GM23338 (cell line): ENCODE measurements around the gene NRP2. TPM values are rescaled to one million over a fixed set of nuclear protein-coding genes. Genes with fewer than 3 reads are reported as not detected.

ENCODE experiments used
- ATAC-seq: fragments of 200-7000 bp; cut with Tn5 transposase; 3 replicates; pipeline ENCODE4 v1.9.1; 2020
- DNase-seq: peaks from one replicate; pipeline ENCODE4 v3.0.0-alpha.2; 2015; ENCODE audit warnings: low spot score
- H2AFZ ChIP-seq: fragments of 200-600 bp; sonication (generic); 2 replicates; pipeline ENCODE4 v1.8.0; 2016; ENCODE audit warnings: antibody characterized with exemption, mild to moderate bottlenecking, moderate library complexity
- H3F3A ChIP-seq: fragments of 200-600 bp; sonication (generic); replicated peaks from 2 replicates; pipeline ENCODE4 v1.8.0; 2017; ENCODE audit warnings: antibody characterized with exemption, mixed run types, low read depth
- H3K27ac ChIP-seq: fragments of 200-600 bp; sonication (generic); 2 replicates; pipeline ENCODE4 v1.6.1; 2016; ENCODE audit warnings: low read depth
- H3K27me3 ChIP-seq: fragments of 200-600 bp; sonication (generic); 2 replicates; pipeline ENCODE4 v1.8.0; 2016; ENCODE audit warnings: mild to moderate bottlenecking, mixed run types, moderate library complexity; ENCODE audit not compliant: insufficient read depth
- H3K36me3 ChIP-seq: fragments of 200-600 bp; sonication (generic); 2 replicates; pipeline ENCODE4 v1.8.0; 2016; ENCODE audit warnings: mild to moderate bottlenecking; ENCODE audit not compliant: insufficient read depth
- H3K4me1 ChIP-seq: fragments of 200-600 bp; sonication (generic); 2 replicates; pipeline ENCODE4 v1.8.0; 2016; ENCODE audit warnings: mild to moderate bottlenecking, moderate library complexity; ENCODE audit not compliant: insufficient read depth
- H3K4me2 ChIP-seq: fragments of 200-600 bp; sonication (generic); 2 replicates; pipeline ENCODE4 v1.7.1; 2017; ENCODE audit warnings: mixed run types
- H3K4me3 ChIP-seq: fragments of 200-600 bp; sonication (generic); 2 replicates; pipeline ENCODE4 v1.6.1; 2016; ENCODE audit warnings: mixed run types
- H3K79me2 ChIP-seq: fragments of 200-600 bp; sonication (generic); replicated peaks from 2 replicates; pipeline ENCODE4 v1.8.0; 2017; ENCODE audit warnings: mild to moderate bottlenecking; ENCODE audit not compliant: insufficient read depth
- H3K9me2 ChIP-seq: fragments of 200-600 bp; sonication (generic); 2 replicates; pipeline ENCODE4 v1.8.0; 2017; ENCODE audit not compliant: insufficient read depth
- H4K20me1 ChIP-seq: fragments of 200-600 bp; sonication (generic); replicated peaks from 2 replicates; pipeline ENCODE4 v1.8.0; 2017; ENCODE audit warnings: mild to moderate bottlenecking; ENCODE audit not compliant: insufficient read depth
- H3K27ac Mint-ChIP-seq: 2 replicates; pipeline ENCODE4 v1.8.0; 2020; ENCODE audit warnings: inconsistent platforms, mild to moderate bottlenecking, moderate library complexity, mixed read lengths
- H3K27me3 Mint-ChIP-seq: 3 replicates; pipeline ENCODE4 v1.8.0; 2022; ENCODE audit warnings: low read depth, mild to moderate bottlenecking, moderate library complexity, mixed read lengths, inconsistent platforms; ENCODE audit not compliant: insufficient read depth, poor library complexity
- H3K36me3 Mint-ChIP-seq: 3 replicates; pipeline ENCODE4 v1.8.0; 2021; ENCODE audit warnings: low read depth, mild to moderate bottlenecking, inconsistent platforms, moderate library complexity, mixed read lengths
- H3K4me1 Mint-ChIP-seq: 3 replicates; pipeline ENCODE4 v1.8.0; 2020; ENCODE audit warnings: mild to moderate bottlenecking, inconsistent platforms, mixed read lengths
- H3K4me3 Mint-ChIP-seq: 3 replicates; pipeline ENCODE4 v1.8.0; 2021; ENCODE audit warnings: moderate library complexity, mild to moderate bottlenecking, inconsistent platforms, mixed read lengths
- H3K9me3 Mint-ChIP-seq: 3 replicates; pipeline ENCODE4 v1.8.0; 2020; ENCODE audit warnings: moderate library complexity, mild to moderate bottlenecking, inconsistent platforms, mixed read lengths
- CREB1 ChIP-seq: fragments of 250-450 bp; sonication (Bioruptor Pico); IDR thresholded peaks from 2 replicates; pipeline ENCODE4 v1.5.0; 2020; ENCODE audit warnings: low read depth, mild to moderate bottlenecking, moderate library complexity
- EZH2 ChIP-seq: fragments of 200-600 bp; sonication (generic); IDR thresholded peaks from one replicate; pipeline ENCODE4 v1.8.0; 2017; ENCODE audit warnings: antibody characterized with exemption, mild to moderate bottlenecking, low read depth; ENCODE audit not compliant: unreplicated experiment
- EZH2phosphoT487 ChIP-seq: fragments of 200-600 bp; sonication (generic); IDR thresholded peaks from one replicate; pipeline ENCODE4 v1.8.1; 2018; ENCODE audit warnings: antibody characterized with exemption; ENCODE audit not compliant: unreplicated experiment
- JUNB ChIP-seq: IDR thresholded peaks from one replicate; pipeline ENCODE4 v1.6.1; 2016; ENCODE audit warnings: antibody characterized with exemption; ENCODE audit not compliant: unreplicated experiment
- NANOG ChIP-seq: IDR thresholded peaks from 2 replicates; pipeline ENCODE4 v1.6.1; 2016; ENCODE audit warnings: antibody characterized with exemption, borderline replicate concordance
- POLR2AphosphoS5 ChIP-seq: IDR thresholded peaks from 2 replicates; pipeline ENCODE4 v1.6.1; 2016; ENCODE audit warnings: antibody characterized with exemption, low read depth
- REST ChIP-seq: IDR thresholded peaks from one replicate; pipeline ENCODE4 v1.6.1; 2018; ENCODE audit warnings: antibody characterized with exemption; ENCODE audit not compliant: unreplicated experiment
- STAT1 ChIP-seq: IDR thresholded peaks from one replicate; pipeline ENCODE4 v1.6.1; 2016; ENCODE audit warnings: antibody characterized with exemption; ENCODE audit not compliant: unreplicated experiment
- ZNF114 ChIP-seq: fragments of 250-450 bp; sonication (Bioruptor Pico); IDR thresholded peaks from 2 replicates; pipeline ENCODE4 v1.5.0; 2020; ENCODE audit warnings: mild to moderate bottlenecking, moderate library complexity
- ZNF331 ChIP-seq: fragments of 250-450 bp; sonication (Bioruptor Pico); IDR thresholded peaks from 2 replicates; pipeline ENCODE4 v1.5.0; 2020; ENCODE audit warnings: low read depth, mild to moderate bottlenecking, moderate library complexity
- ZNF462 ChIP-seq: fragments of 250-450 bp; sonication (Bioruptor Pico); IDR thresholded peaks from 2 replicates; pipeline ENCODE4 v1.5.0; 2020; ENCODE audit warnings: mild to moderate bottlenecking, moderate library complexity
- polyA plus RNA-seq: library from polyadenylated mRNA; unstranded; fragments of >200 nt; fragmentation: Nextera tagmentation; extraction: Ambion mirVana; gene quantifications from 2 replicates; pipeline ENCODE4 v1.2.1, GENCODE V29; 2016
- total RNA-seq: library from RNA; depleted of rRNA; stranded (reverse); fragments of >200 nt; shearing (Covaris generic); gene quantifications from 2 replicates; pipeline ENCODE4 v1.2.3, GENCODE V29; 2014
- TF ChIP-seq, protein P1 (sequence below): IDR thresholded peaks from 2 replicates; pipeline ENCODE4 v1.6.1; 2016; ENCODE audit warnings: antibody characterized with exemption
- TF ChIP-seq, protein P2 (sequence below), 2 experiments: fragments of 200-600 bp in 1 of 2; sonication (generic) in 1 of 2; conservative IDR thresholded peaks; 2 replicates each; pipeline versions ENCODE4 v1.5.1 to v1.6.1; 2016 to 2017; ENCODE audit warnings: antibody characterized with exemption in 2 of 2, low read depth in 2 of 2, mild to moderate bottlenecking in 2 of 2, moderate library complexity in 1 of 2

NRP2 gene
- total and polyA plus RNA-seq, 2 experiments from 2014 or later = 18.4 to 22.0 TPM

GRCh38 chr2:205771666-205772065, 89.4 kb downstream of the NRP2 start:
- Mint-ChIP-seq H3K36me3 (peaks cover 2% of the 10 kb centered on the region; the same call in 2 of the 3 replicates), H3K27me3 (peaks cover 13% of the 10 kb centered on the region), H3K4me3 (no peak overlapping the region), H3K27ac (no peak overlapping the region), H3K4me1 (peaks cover 7% of the 10 kb centered on the region), H3K9me3 (no peaks in the 10 kb centered on the region)
- H3K4me3 ChIP-seq = no peak overlapping the region
- H2AFZ ChIP-seq = no peak overlapping the region
- no peaks in the 10 kb centered on the region; the same call in 1 of the 2 replicates for H3K9me2 ChIP-seq
- H3K36me3 ChIP-seq = 0 out of 2 replicates have a peak, but pooled peaks cover 4% of the 10 kb centered on the region
- no peaks in the 10 kb centered on the region for H3K27me3 ChIP-seq
- TF ChIP-seq NANOG = no peak
- TF ChIP-seq EZH2phosphoT487 = no peak
- no peak for TF ChIP-seq JUNB
- TF ChIP-seq EZH2 = no peak
- TF ChIP-seq STAT1 = no peak
- no peak for TF ChIP-seq ZNF114 (CRISPR knock-in tag)
- TF ChIP-seq REST = no peak
- TF ChIP-seq ZNF462 (CRISPR knock-in tag) = no peak
- TF ChIP-seq, protein P1, sequence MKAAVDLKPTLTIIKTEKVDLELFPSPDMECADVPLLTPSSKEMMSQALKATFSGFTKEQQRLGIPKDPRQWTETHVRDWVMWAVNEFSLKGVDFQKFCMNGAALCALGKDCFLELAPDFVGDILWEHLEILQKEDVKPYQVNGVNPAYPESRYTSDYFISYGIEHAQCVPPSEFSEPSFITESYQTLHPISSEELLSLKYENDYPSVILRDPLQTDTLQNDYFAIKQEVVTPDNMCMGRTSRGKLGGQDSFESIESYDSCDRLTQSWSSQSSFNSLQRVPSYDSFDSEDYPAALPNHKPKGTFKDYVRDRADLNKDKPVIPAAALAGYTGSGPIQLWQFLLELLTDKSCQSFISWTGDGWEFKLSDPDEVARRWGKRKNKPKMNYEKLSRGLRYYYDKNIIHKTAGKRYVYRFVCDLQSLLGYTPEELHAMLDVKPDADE = no peak
- TF ChIP-seq ZNF331 (CRISPR knock-in tag) = no peak
- TF ChIP-seq CREB1 = no peak
- no peak for TF ChIP-seq POLR2AphosphoS5
- TF ChIP-seq, protein P2, sequence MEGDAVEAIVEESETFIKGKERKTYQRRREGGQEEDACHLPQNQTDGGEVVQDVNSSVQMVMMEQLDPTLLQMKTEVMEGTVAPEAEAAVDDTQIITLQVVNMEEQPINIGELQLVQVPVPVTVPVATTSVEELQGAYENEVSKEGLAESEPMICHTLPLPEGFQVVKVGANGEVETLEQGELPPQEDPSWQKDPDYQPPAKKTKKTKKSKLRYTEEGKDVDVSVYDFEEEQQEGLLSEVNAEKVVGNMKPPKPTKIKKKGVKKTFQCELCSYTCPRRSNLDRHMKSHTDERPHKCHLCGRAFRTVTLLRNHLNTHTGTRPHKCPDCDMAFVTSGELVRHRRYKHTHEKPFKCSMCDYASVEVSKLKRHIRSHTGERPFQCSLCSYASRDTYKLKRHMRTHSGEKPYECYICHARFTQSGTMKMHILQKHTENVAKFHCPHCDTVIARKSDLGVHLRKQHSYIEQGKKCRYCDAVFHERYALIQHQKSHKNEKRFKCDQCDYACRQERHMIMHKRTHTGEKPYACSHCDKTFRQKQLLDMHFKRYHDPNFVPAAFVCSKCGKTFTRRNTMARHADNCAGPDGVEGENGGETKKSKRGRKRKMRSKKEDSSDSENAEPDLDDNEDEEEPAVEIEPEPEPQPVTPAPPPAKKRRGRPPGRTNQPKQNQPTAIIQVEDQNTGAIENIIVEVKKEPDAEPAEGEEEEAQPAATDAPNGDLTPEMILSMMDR (conservative IDR thresholded peaks at IDR 0.05; ENCODE audit: low read depth in 2 of 2) = no peak
- no peaks in the 10 kb centered on the region for H3F3A ChIP-seq
- H3K79me2 ChIP-seq = no peaks in the 10 kb centered on the region
- no peaks in the 10 kb centered on the region for H4K20me1 ChIP-seq
- DNase-seq = no peak
- H3K4me2 ChIP-seq = no peak overlapping the region
- no peak overlapping the region for H3K27ac ChIP-seq
- no peak for ATAC-seq
- H3K4me1 ChIP-seq = no peaks in the 10 kb centered on the region; the same call in 1 of the 2 replicates
